GM21360 (cell line): ENCODE results near the gene RAB38.

Source experiments
- ATAC-seq: cut with Tn5 transposase; IDR thresholded peaks from one replicate; pipeline ENCODE4 v1.9.1; 2021; ENCODE audit warnings: mild to moderate bottlenecking, moderate library complexity; ENCODE audit not compliant: unreplicated experiment

RAB38 gene

GRCh38 chr11:88174709-88175568 is at the start of gene RAB38:
TSS of gene RAB38 (minus strand) at chr11:88175443. CDS start at chr11:88175384, 59 bp downstream.
- ATAC-seq = peak; percentile 34

GRCh38 chr11:88213406-88213805 is 38.2 kb upstream of the RAB38 start:
- no peak for ATAC-seq

GRCh38 chr11:88212300-88212699 is 37.1 kb upstream of the RAB38 start:
- no peak for ATAC-seq

GRCh38 chr11:88208745-88209144 is 33.5 kb upstream of the RAB38 start:
- ATAC-seq = no peak

GRCh38 chr11:88206751-88207150 is 31.5 kb upstream of the RAB38 start:
- ATAC-seq = no peak

- ATAC-seq = no peak
Measured at GRCh38 chr11:88204353-88204752, 29.1 kb upstream of the RAB38 start.

GRCh38 chr11:88203604-88204003 is 28.4 kb upstream of the RAB38 start:
- no peak for ATAC-seq

- ATAC-seq = peak; percentile 57
Measured at GRCh38 chr11:88202498-88202897, 27.3 kb upstream of the RAB38 start.

- no peak for ATAC-seq
Measured at GRCh38 chr11:88196393-88196792, 21.1 kb upstream of the RAB38 start.

- no peak for ATAC-seq
Measured at GRCh38 chr11:88195908-88196307, 20.7 kb upstream of the RAB38 start.

GRCh38 chr11:88194990-88195389 is 19.7 kb upstream of the RAB38 start:
- ATAC-seq = peak; percentile 97

- no peak for ATAC-seq
Measured at GRCh38 chr11:88193278-88193677, 18.0 kb upstream of the RAB38 start.

GRCh38 chr11:88188932-88189253 is 13.7 kb upstream of the RAB38 start:
- no peak for ATAC-seq

GRCh38 chr11:88188251-88188931 is 13.1 kb upstream of the RAB38 start:
- no peak for ATAC-seq

GRCh38 chr11:88183233-88183632 is 8.0 kb upstream of the RAB38 start:
- ATAC-seq = no peak

GRCh38 chr11:88181776-88182175 is 6.5 kb upstream of the RAB38 start:
- no peak for ATAC-seq

GRCh38 chr11:88179971-88180629 is 4.9 kb upstream of the RAB38 start:
- ATAC-seq = peak; percentile 55

- ATAC-seq = peak; percentile 71
Measured at GRCh38 chr11:88179141-88179540, 3.9 kb upstream of the RAB38 start.

GRCh38 chr11:88178191-88178590 is 2.9 kb upstream of the RAB38 start:
- ATAC-seq = no peak

- ATAC-seq = peak; percentile 1
Measured at GRCh38 chr11:88175569-88176075, 379 bp upstream of the RAB38 start.

GRCh38 chr11:88173956-88174355 is 1.3 kb downstream of the RAB38 start:
- no peak for ATAC-seq

- ATAC-seq = no peak
Measured at GRCh38 chr11:88171982-88172381, 3.3 kb downstream of the RAB38 start.
